NCI-H345 (cell line): ENCODE data around the gene PTPRK.

ENCODE experiments used
- DNase-seq: peaks from one replicate; lab custom pipeline; 2025; lab: John Stamatoyannopoulos, UW

Gene PTPRK

GRCh38 chr6:128188678-128189077 is 331.7 kb downstream of the PTPRK start:
- DNase-seq = no peak

GRCh38 chr6:128186729-128187128 is 333.7 kb downstream of the PTPRK start:
- no peak for DNase-seq

GRCh38 chr6:128179876-128180438 is 340.4 kb downstream of the PTPRK start:
- no peak for DNase-seq

- no peak for DNase-seq
Measured at GRCh38 chr6:128174724-128175123, 345.7 kb downstream of the PTPRK start.

- no peak for DNase-seq
Measured at GRCh38 chr6:128172752-128173682, 347.4 kb downstream of the PTPRK start.

- no peak for DNase-seq
Measured at GRCh38 chr6:128172081-128172480, 348.3 kb downstream of the PTPRK start.

- DNase-seq = no peak
Measured at GRCh38 chr6:128171182-128171581, 349.2 kb downstream of the PTPRK start.

- no peak for DNase-seq
Measured at GRCh38 chr6:128168244-128168643, 352.2 kb downstream of the PTPRK start.

GRCh38 chr6:128167552-128167951 is 352.8 kb downstream of the PTPRK start:
- DNase-seq = no peak

GRCh38 chr6:128164254-128164653 is 356.1 kb downstream of the PTPRK start:
- no peak for DNase-seq

- DNase-seq = no peak
Measured at GRCh38 chr6:128162423-128162822, 358.0 kb downstream of the PTPRK start.

GRCh38 chr6:128161839-128162238 is 358.6 kb downstream of the PTPRK start:
- no peak for DNase-seq

- DNase-seq = no peak
Measured at GRCh38 chr6:128161263-128161662, 359.1 kb downstream of the PTPRK start.

- DNase-seq = no peak
Measured at GRCh38 chr6:128158496-128158895, 361.9 kb downstream of the PTPRK start.

- DNase-seq = no peak
Measured at GRCh38 chr6:128156321-128157111, 363.9 kb downstream of the PTPRK start.

GRCh38 chr6:128155826-128156225 is 364.6 kb downstream of the PTPRK start:
- DNase-seq = no peak

- DNase-seq = no peak
Measured at GRCh38 chr6:128152551-128152950, 367.8 kb downstream of the PTPRK start.

- DNase-seq = no peak
Measured at GRCh38 chr6:128150376-128150775, 370.0 kb downstream of the PTPRK start.

GRCh38 chr6:128149796-128150195 is 370.6 kb downstream of the PTPRK start:
- DNase-seq = no peak

- no peak for DNase-seq
Measured at GRCh38 chr6:128144320-128144719, 376.1 kb downstream of the PTPRK start.

GRCh38 chr6:128141932-128142331 is 378.5 kb downstream of the PTPRK start:
- DNase-seq = no peak

GRCh38 chr6:128139519-128139918 is 380.9 kb downstream of the PTPRK start:
- no peak for DNase-seq

GRCh38 chr6:128138694-128139093 is 381.7 kb downstream of the PTPRK start:
- no peak for DNase-seq
